HG03095 (cell line): ENCODE data around the gene CD209.

Source experiments
- ATAC-seq: cut with Tn5 transposase; IDR thresholded peaks from one replicate; pipeline ENCODE4 v1.9.1; 2021; ENCODE audit warnings: moderate library complexity; ENCODE audit not compliant: unreplicated experiment

The CD209 gene

DNA sequence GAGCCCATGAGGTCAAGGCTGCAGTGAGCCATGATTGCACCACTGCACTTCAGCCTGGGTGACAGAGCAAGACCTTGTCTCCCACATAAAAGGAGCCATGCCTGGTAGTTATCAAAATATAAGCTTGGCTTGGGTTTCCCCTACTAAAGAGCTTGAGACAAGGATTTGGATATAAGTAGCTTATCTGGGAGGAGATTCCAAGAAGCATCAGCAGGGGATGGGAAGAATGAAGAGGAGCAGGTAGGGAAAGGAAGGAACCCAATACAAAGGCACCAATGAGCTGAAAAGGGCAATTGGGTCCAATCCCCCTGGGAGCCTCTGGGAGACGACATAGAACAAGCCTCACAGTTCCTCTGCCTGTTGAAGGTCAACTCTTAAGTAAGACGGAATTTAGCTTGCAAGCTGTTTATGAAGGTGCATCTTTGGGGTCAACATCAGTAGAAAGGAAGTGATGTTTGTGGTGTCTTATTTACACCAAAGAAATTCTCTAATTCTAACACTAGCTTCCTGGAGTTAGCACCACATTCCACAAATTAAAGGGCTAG, 8.1 kb downstream of the CD209 start:
- ATAC-seq, result no peak

DNA sequence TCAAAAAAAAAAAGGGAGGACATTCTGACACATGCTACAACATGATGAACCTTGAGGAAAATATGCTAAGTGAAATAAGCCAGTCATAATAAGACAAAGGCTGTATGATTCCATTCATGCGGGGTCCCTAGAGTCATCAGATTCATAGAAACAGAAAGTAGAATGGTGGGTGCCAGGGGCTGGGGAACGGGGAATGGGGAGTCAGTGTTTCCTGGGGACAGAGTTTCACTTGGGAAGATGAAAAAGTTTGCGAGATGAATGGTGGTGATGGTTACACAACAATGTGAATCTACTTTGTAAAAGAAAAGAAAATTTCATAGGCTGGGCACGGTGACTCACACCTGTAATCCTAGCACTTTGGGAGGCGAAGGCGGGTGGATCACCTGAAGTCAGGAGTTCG, 9.3 kb downstream of the CD209 start:
- ATAC-seq, result no peak

- no peak for ATAC-seq
Measured at GRCh38 chr19:7737215-7737614, 10.1 kb downstream of the CD209 start.

DNA sequence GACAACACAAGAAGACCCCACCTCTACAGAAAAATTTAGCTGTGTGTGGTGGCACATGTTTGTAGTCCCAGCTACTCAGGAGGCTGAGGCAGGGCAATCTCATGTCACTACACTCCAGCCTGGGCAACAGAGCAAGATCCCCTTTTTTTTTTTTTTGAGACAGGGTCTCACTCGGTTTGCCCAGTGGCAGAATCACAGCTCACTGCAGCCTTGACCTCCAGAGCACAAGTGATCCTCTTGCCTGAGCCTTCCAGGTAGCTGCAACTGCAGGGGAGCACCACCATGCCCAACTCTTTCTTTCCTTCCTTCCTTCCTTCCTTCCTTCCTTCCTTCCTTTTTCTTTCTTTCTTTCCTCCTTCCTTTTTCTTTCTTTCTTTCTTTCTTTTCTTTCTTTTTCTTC, 11.2 kb downstream of the CD209 start:
- no peak for ATAC-seq

DNA sequence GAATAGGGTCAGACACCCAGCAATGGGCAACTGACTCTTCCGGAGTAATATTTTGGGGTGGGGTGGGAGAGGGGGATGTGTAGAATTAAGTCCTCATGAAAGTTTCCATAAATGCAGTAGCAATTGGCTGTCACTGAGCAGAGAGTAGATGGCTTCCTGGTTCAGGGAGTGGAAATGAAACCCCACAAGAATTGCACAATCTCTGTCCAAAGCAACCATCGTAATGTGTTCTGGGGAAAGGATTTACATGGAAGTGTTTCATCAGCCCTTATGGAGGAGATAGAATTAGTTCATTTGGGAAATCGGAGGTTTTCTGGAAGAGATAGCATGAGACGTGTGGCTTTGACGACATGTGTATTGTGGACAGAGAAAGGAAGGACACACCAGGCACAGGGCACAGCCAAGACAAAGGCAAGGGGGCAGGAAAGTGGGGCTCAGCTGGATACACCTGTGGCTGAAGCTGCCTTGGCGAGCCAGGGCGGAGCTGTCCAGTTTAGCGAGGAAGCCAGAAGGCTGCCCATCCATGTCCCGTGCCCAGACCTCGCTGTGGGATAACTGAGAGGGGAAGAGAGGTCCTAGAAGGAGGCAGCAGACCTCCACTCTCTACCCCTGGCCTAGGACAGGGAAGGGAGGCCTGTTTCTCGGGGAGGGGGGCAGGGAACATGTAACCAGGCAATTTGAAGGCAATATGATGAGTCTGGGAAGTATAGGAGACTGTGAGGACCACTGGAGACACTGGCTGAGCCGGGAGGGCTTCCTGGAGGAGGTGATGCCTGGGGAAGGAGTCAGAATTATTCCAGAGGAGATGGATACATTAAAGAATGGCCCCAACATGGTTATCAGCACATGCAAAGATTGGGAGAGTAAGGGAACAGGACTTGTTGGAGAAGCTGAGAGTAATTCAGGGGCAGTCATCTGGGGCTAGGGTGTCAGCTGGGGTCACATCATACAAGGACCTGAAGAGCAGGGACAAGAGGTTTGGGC, 12.8 kb downstream of the CD209 start:
- no peak for ATAC-seq

DNA sequence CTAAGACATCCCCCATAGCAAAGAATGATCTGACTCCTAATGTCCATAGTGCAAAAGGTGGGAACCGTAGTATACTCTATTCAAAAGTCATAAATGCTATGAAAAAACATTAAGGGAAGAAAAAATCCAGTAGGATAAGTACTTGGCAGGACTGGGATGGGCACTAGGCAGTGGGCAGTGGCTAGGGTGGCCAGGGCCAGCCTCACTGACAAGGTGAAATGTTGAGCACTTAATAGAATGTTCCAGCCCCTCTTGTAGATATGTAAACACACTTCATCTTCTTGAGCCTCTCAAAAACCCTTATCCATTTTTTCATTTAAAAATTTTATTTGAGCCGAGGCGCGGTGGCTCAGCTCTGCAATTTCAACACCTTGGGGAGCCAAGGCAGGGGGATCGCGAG, 14.0 kb downstream of the CD209 start:
- no peak for ATAC-seq

- ATAC-seq, result no peak
Measured at GRCh38 chr19:7732045-7732444, 15.3 kb downstream of the CD209 start, which contains the start of gene CLEC4G. Gene CLEC4G (minus strand): TSS chr19:7732110. CDS start chr19:7732102, 8 bp downstream.

DNA sequence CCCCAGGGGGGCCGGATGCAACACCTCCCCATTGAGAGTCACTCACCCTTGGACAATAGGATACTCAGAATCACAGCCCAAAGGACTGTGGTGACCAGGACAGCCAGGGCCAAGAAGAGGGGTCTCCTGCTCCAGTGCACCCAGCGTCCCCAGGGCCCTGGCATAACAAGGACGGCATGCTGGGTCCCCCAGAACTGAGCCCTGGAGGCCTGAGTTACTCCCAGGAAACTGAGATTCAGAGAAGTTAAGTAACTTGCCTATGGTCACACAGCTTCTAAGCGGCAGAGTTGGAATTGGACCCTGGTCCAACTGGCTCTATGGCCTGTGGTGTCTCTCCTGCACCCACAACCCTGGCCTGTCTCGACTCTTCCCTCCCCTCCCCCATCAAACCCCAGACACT, 15.7 kb downstream of the CD209 start:
- no peak for ATAC-seq

GRCh38 chr19:7731218-7731595, 16.1 kb downstream of the CD209 start:
- no peak for ATAC-seq

DNA sequence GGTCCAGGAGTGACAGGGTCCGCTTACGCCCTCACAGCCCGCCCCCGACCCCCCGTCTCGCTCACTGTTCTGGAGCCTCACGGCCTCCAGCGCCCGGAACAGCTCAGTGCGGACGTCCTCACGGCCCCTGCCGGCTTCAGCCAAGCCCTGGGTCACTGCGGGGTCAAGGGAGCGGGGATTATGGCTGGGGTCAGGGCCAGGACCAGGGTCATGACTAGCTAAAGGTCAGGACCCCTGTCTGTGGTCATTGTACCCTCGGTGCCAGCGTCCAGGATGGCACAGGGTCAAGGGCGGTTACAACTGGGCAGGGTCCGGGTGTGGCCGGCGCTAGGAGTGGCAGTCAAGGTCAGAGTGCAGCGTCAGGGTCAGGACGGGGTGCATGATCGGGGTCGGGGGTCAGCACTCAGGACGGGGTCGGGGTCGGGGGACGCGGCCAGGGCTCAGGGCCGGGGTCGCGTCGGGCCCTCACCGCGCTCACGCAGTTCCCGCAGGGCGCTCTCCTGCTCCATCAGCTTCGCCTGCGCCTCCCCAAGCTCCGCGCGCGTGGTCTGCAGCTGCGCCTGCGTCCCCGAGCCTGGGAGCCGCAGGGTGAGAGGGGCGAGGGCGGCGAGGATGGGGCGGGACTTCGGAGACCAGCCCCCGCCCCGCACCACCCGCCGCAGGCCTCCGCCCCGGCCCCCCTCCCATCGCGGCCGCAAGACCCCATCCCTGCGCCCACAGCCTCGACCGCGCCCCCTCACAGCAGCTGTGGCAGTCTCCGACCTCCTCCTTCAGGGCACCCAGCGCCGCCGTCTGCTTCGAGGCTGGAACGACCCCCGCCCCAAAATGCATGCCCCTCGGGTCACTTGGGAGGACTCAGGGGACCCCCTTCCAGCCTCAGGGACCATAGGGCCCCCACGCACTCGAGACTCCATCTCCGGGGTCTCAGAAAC, 16.8 kb downstream of the CD209 start:
- no peak for ATAC-seq

- no peak for ATAC-seq
Measured at GRCh38 chr19:7729831-7730285, 17.5 kb downstream of the CD209 start.

GRCh38 chr19:7729211-7729610, 18.1 kb downstream of the CD209 start:
- no peak for ATAC-seq

- no peak for ATAC-seq
Measured at GRCh38 chr19:7725791-7726190, 21.5 kb downstream of the CD209 start.

DNA sequence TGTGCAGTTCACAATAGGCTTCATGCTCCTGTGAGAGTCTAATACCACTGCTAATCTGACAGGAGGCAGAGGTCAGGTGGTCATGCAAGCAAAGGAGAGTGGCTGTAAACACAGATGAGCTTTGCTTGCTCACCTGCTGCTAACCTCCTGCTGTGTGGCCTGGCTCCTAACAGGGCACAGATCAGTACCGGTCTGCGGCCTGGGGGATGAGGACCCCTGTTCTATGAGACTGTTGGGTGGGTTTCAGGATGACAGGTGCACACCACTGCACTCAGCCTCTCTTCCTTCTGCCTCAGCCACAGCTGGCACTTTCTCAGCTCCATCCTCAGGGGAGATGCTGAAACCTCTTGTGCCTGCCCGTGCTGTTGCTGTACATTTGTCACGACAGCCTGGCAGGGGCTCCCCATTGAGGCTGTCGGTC, 25.1 kb downstream of the CD209 start:
- ATAC-seq, result no peak

DNA sequence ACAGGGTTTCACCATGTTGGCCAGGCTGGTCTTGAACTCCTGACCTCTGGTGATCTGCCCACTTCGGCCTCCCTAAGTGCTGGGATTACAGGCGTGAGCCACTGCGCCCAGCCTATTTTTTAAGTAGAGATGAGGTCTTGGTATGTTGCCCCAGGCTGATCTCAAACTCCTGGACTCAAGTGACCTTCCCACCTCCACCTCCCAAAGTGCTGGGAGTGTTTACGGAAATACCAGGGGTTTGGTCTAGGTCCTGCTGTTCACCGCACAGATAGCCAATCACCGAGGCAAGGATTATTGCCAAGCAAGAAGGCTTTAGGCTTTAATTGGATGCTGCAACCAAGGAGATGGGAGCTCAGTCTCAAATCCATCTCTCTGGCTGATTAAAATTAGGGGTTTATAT, 27.0 kb downstream of the CD209 start:
- ATAC-seq, result no peak

DNA sequence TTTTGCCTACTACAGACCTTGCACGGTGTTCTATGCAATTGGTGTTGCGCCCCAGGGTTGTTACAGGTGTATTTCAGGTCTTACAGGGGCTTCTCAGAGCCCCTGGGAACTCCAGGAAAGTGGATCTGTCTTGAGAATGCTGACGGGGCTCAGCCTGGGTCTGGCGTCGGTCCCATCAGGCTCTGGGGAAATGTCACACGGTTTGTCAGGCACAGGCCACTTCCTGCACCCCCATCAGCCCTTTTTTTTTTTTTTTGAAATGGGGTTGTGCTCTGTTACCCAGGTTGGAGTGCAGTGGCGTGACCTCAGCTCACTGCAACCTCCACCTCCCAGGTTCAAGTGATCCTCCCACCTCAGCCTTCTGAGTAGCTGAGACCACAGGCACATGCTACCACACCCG, 28.7 kb downstream of the CD209 start:
- no peak for ATAC-seq

DNA sequence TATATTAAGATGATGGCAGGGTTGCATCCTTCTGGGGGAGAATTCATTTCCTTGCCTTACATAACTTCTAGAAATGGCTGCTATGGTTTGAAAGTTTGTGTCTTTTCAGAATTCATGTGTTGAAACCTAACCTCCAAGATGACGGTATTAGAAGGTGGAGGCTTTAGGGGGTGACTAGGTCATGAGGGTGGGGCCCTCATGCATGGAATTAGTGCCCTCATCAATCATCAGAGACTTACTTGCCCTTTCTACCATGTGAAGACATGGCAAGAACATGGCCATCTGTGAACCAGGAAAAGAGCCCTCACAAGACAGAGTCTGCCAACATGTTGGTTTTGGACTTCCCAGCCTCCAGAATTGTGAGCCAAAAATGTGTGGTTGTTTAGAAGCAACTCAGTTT, 30.6 kb downstream of the CD209 start:
- ATAC-seq, result no peak

GRCh38 chr19:7715671-7716070, 31.7 kb downstream of the CD209 start:
- ATAC-seq, result no peak

GRCh38 chr19:7710616-7711015, 36.7 kb downstream of the CD209 start:
- ATAC-seq, result no peak

- ATAC-seq, result no peak
Measured at GRCh38 chr19:7709932-7710460, 37.3 kb downstream of the CD209 start.

DNA sequence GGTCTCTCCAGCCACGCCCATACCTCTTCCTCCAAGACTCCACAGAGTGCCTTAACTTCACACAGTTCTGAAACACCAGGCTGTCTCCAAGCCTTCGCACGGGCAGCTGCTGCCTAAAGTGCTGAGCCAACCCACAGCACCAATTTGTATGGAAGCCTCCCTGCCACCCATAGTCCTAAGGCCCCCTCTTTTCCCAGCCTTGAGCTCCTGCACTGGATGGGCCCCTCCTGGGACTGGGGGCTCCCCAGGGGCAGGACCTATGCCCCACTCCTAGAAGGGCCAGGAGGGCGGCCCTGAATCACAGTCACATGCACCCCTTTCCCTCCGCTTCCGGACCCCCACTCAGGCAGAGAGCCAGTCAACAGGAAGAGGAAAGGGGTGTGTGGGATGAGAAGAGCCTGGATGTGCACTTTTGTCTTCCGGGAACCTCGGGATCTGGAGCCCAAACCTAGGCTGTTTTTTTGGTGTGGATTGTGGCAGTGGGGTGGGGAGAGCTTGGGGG, 40.3 kb downstream of the CD209 start:
- no peak for ATAC-seq
